NCI-H226 (cell line): ENCODE data around the gene RANBP10.
"Not testable (repeated sequence)": the region's sequence is repeated elsewhere in the genome, so short reads cannot be mapped to it uniquely, and the experiment has no call there.

Source experiments
- DNase-seq: peaks from one replicate; pipeline ENCODE4 v3.0.0-alpha.2; 2015

Gene RANBP10

GRCh38 chr16:67774457-67774853, 31.9 kb downstream of the RANBP10 start:
- no peak for DNase-seq

GRCh38 chr16:67773569-67774456, 32.5 kb downstream of the RANBP10 start:
- DNase-seq, result no peak

GRCh38 chr16:67773099-67773498, 33.3 kb downstream of the RANBP10 start:
- DNase-seq, result no peak

- no peak for DNase-seq
Measured at GRCh38 chr16:67770346-67770991, 35.9 kb downstream of the RANBP10 start.

GRCh38 chr16:67767953-67768352, 38.4 kb downstream of the RANBP10 start:
- peak; percentile 26 for DNase-seq

- DNase-seq, result no peak
Measured at GRCh38 chr16:67766291-67766690, 40.1 kb downstream of the RANBP10 start.

- DNase-seq, result no peak
Measured at GRCh38 chr16:67764158-67764667, 42.1 kb downstream of the RANBP10 start.

GRCh38 chr16:67763066-67763465, 43.3 kb downstream of the RANBP10 start:
- DNase-seq, result no peak

- no peak for DNase-seq
Measured at GRCh38 chr16:67762385-67762784, 44.0 kb downstream of the RANBP10 start.

- DNase-seq, result no peak
Measured at GRCh38 chr16:67761924-67762323, 44.4 kb downstream of the RANBP10 start.

- no peak for DNase-seq
Measured at GRCh38 chr16:67760956-67761230, 45.5 kb downstream of the RANBP10 start.

- DNase-seq, result no peak
Measured at GRCh38 chr16:67760206-67760955, 46.0 kb downstream of the RANBP10 start.

GRCh38 chr16:67758966-67759365, 47.4 kb downstream of the RANBP10 start:
- no peak for DNase-seq

- DNase-seq, result no peak
Measured at GRCh38 chr16:67758006-67758405, 48.4 kb downstream of the RANBP10 start.

GRCh38 chr16:67752641-67753040, 53.7 kb downstream of the RANBP10 start:
- DNase-seq, result no peak

- DNase-seq, result not testable (repeated sequence)
Measured at GRCh38 chr16:67751331-67751730, 55.0 kb downstream of the RANBP10 start.

- no peak for DNase-seq
Measured at GRCh38 chr16:67750466-67750865, 55.9 kb downstream of the RANBP10 start.

- no peak for DNase-seq
Measured at GRCh38 chr16:67749436-67750078, 56.8 kb downstream of the RANBP10 start.

- DNase-seq, result no peak
Measured at GRCh38 chr16:67748834-67749233, 57.5 kb downstream of the RANBP10 start.

GRCh38 chr16:67746846-67747245, 59.5 kb downstream of the RANBP10 start:
- DNase-seq, result no peak

GRCh38 chr16:67741118-67741517, 65.2 kb downstream of the RANBP10 start:
- DNase-seq, result no peak

GRCh38 chr16:67740391-67740790, 66.0 kb downstream of the RANBP10 start:
- no peak for DNase-seq

GRCh38 chr16:67736858-67737257, 69.5 kb downstream of the RANBP10 start:
- no peak for DNase-seq
